PC-9 (cell line): Measurements from ENCODE around the gene GNG8. TPM values are rescaled to one million over a fixed set of nuclear protein-coding genes. Genes with fewer than 3 reads are reported as not detected.
A peak's percentile ranks its signal among the peaks of the same experiment; 100 is the strongest.

Experiments used
- Bru-seq: library from RNA; stranded (reverse); fragments of 400-500 nt; gene quantifications from one replicate; lab custom pipeline; 2021; lab: Mats Ljungman, UMichigan
- BruChase-seq, 2 experiments: library from RNA; stranded (reverse); fragments of 400-500 nt; gene quantifications; one replicate each; lab custom pipeline; 2021; lab: Mats Ljungman, UMichigan
- BruUV-seq: library from RNA; stranded (reverse); fragments of 400-500 nt; replicated peaks from 2 replicates; lab custom pipeline; 2021; lab: Mats Ljungman, UMichigan
- CTCF ChIA-PET: fragments of 300-600 bp; sonication (Branson Sonifier 250); formaldehyde crosslinking; loops from one replicate; lab custom pipeline; 2022; ENCODE audit warnings: antibody characterized with exemption; lab: Charles Lee
- POLR2A ChIA-PET: fragments of 300-600 bp; sonication (Branson Sonifier 250); formaldehyde crosslinking; loops from one replicate; lab custom pipeline; 2022; ENCODE audit warnings: antibody characterized with exemption; ENCODE audit not compliant: unreplicated experiment; lab: Charles Lee
- DNase-seq, 2 experiments: peaks; one replicate each; pipeline versions ENCODE4 v3.0.0 to v3.0.0-alpha.2; 2015 to 2022; ENCODE audit warnings: mixed read lengths in 1 of 2
- H2AFZ ChIP-seq: fragments of 200-600 bp; sonication (generic); 2 replicates; pipeline ENCODE4 v1.8.1; 2017; ENCODE audit warnings: antibody characterized with exemption
- H3F3A ChIP-seq: fragments of 200-600 bp; sonication (generic); 2 replicates; pipeline ENCODE4 v1.8.1; 2017; ENCODE audit warnings: antibody characterized with exemption, mild to moderate bottlenecking, low read depth; ENCODE audit not compliant: insufficient read depth
- H3K27ac ChIP-seq: fragments of 200-600 bp; sonication (generic); 2 replicates; pipeline ENCODE4 v1.6.1; 2016; ENCODE audit warnings: mixed run types
- H3K27me3 ChIP-seq: fragments of 200-600 bp; sonication (generic); 2 replicates; pipeline ENCODE4 v1.6.1; 2016; ENCODE audit warnings: low read depth, mixed run types; ENCODE audit not compliant: insufficient read depth
- H3K36me3 ChIP-seq: fragments of 200-600 bp; sonication (generic); 2 replicates; pipeline ENCODE4 v1.6.1; 2016; ENCODE audit warnings: low read depth, mixed run types
- H3K4me1 ChIP-seq: fragments of 200-600 bp; sonication (generic); replicated peaks from 2 replicates; pipeline ENCODE4 v1.6.1; 2016; ENCODE audit warnings: mixed run types; ENCODE audit not compliant: insufficient read depth
- H3K4me2 ChIP-seq: fragments of 200-600 bp; sonication (generic); 2 replicates; pipeline ENCODE4 v1.6.1; 2017; ENCODE audit warnings: mixed run types
- H3K4me3 ChIP-seq: fragments of 200-600 bp; sonication (generic); 2 replicates; pipeline ENCODE4 v1.6.1; 2016; ENCODE audit warnings: mixed run types
- H3K79me2 ChIP-seq: fragments of 200-600 bp; sonication (generic); 2 replicates; pipeline ENCODE4 v1.6.1; 2017; ENCODE audit warnings: low read depth, mixed run types
- H3K9me2 ChIP-seq: fragments of 200-600 bp; sonication (generic); 2 replicates; pipeline ENCODE4 v1.8.1; 2017; ENCODE audit warnings: mild to moderate bottlenecking; ENCODE audit not compliant: insufficient read depth
- H3K9me3 ChIP-seq: fragments of 200-600 bp; sonication (generic); 2 replicates; pipeline ENCODE4 v1.8.1; 2016; ENCODE audit warnings: low read depth; ENCODE audit not compliant: insufficient read depth
- H4K20me1 ChIP-seq: fragments of 200-600 bp; sonication (generic); 2 replicates; pipeline ENCODE4 v1.8.1; 2017; ENCODE audit not compliant: insufficient read depth
- CTCF ChIP-seq: fragments of 200-600 bp; sonication (generic); conservative IDR thresholded peaks from 2 replicates; pipeline ENCODE4 v1.6.1; 2017; ENCODE audit warnings: mixed run types, antibody characterized with exemption, mild to moderate bottlenecking, moderate library complexity
- EZH2 ChIP-seq: fragments of 200-600 bp; sonication (generic); IDR thresholded peaks from 2 replicates; pipeline ENCODE4 v1.8.0; 2017; ENCODE audit warnings: antibody characterized with exemption, low read depth
- intact Hi-C: fragments of 100-400 bp; cut with micrococcal nuclease; formaldehyde crosslinking; loops from one replicate; pipeline ENCODE4 v1.10.0; 2022; ENCODE audit not compliant: unreplicated experiment
- long read RNA-seq: library from polyadenylated mRNA; stranded (forward); transcript quantifications from one replicate; pipeline ENCODE4 v2.0.0, GENCODE V29; 2022
- total RNA-seq: library from RNA; stranded (reverse); gene quantifications from 2 replicates; pipeline ENCODE4 v1.2.3, GENCODE V29; 2021

Gene GNG8
- not detected in 2 replicates for total RNA-seq
- not detected for Bru-seq, nascent RNA
- not detected for BruChase-seq, experiment 1, labeled RNA remaining after a 2-hour chase
- not detected for BruChase-seq, experiment 2, labeled RNA remaining after a 6-hour chase
- long read RNA-seq = 0 reads

DNA sequence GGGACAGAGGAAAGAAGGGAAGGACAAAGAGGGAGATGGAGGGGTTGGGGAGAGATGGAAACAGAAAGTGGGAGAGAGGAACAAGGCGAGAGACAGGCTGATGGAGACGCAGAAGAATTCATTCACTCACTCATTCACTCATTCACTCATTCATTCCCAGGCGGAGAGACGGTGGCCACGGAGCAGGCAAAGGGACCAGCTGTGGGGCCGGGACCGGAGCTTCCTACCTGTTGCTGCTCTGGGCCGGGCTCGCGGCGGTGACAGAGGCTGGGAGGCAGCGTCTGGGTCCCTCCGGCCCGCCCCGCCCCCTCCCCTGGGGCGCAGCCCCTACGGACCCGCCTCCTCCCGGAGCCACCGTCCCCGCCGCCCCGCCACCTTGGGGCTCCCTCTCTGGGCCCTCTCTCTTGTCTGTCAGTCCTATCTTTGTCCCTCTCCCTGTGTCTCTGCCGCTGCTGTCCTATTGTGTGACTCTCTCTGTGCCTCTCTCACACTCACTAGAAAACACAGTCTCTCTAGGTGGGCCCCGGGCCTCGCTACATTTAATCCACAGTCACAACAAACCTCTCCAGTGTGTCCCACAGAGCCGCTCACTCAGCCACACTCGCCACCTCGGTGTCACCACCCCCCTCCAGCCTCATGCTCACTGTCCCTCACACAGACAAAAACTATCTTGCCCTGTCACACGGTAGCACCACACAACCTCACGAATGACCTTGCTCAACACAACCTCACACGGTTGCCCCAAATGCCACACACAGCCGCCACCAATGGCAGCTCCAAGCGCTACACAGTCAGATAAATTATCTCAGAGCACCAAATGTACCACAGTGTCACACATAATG is at the start of gene GNG8:
TSS of gene GNG8 (minus strand) at position 283 of the 842 bp plus-strand sequence. CDS start 1,520 bp downstream, outside the sequence.
- no peaks in the 10 kb centered on the region for H3K36me3 ChIP-seq
- H4K20me1 ChIP-seq = no peaks in the 10 kb centered on the region
- POLR2A ChIA-PET = interaction anchor here (0.7 kb wide), 1 partner anchor 399 kb away, joined by 13 read pairs; no protein-coding TSS in a partner anchor
- intact Hi-C loops = no loop called here
- BruUV-seq = no TSS peak
- peaks cover 75% of the 10 kb centered on the region for H3K27me3 ChIP-seq
- H3K9me3 ChIP-seq = no peaks in the 10 kb centered on the region
- no peak within 1 kb of the TSS for H3K4me3 ChIP-seq
- H3K79me2 ChIP-seq = no peaks in the 10 kb centered on the region
- H3K9me2 ChIP-seq = no peaks in the 10 kb centered on the region
- no peak within 1 kb of the TSS for H3K4me2 ChIP-seq
- no peak within 1 kb of the TSS for H2AFZ ChIP-seq
- H3K4me1 ChIP-seq = peaks cover 21% of the 10 kb centered on the region
- no peak for DNase-seq
- H3K27ac ChIP-seq = no peak within 1 kb of the TSS
- no peak for TF ChIP-seq CTCF
- TF ChIP-seq EZH2 = no peak
- peaks cover 9% of the 10 kb centered on the region; the same call in 1 of the 2 replicates for H3F3A ChIP-seq
- CTCF ChIA-PET = no interaction called here

- Histone ChIP-seq H3K36me3 (peaks cover 22% of the 10 kb centered on the region; the same call in 1 of the 2 replicates), H3K4me2 (no peak overlapping the region), H3K9me3 (no peaks in the 10 kb centered on the region), H2AFZ (no peak overlapping the region), H3F3A (peaks cover 6% of the 10 kb centered on the region; the same call in 1 of the 2 replicates), H4K20me1 (no peaks in the 10 kb centered on the region), H3K79me2 (no peaks in the 10 kb centered on the region), H3K9me2 (no peaks in the 10 kb centered on the region), H3K4me3 (no peak overlapping the region), H3K27ac (no peak overlapping the region), H3K27me3 (no peaks in the 10 kb centered on the region), H3K4me1 (no peaks in the 10 kb centered on the region)
- DNase-seq = no peak
- intact Hi-C loops = no loop called here
- no TSS peak for BruUV-seq
- TF ChIP-seq CTCF (no peak), EZH2 (no peak)
- ChIA-PET POLR2A (interaction anchor here (0.5 kb wide), 1 partner anchor 139 kb away, joined by 9 read pairs; no protein-coding TSS in a partner anchor), CTCF (interaction anchor here (0.6 kb wide), 1 partner anchor 732 kb away, joined by 4 read pairs; no protein-coding TSS in a partner anchor)
These were observed 49.2 kb upstream of the GNG8 start for GRCh38 chr19:46685189-46685588.

DNA sequence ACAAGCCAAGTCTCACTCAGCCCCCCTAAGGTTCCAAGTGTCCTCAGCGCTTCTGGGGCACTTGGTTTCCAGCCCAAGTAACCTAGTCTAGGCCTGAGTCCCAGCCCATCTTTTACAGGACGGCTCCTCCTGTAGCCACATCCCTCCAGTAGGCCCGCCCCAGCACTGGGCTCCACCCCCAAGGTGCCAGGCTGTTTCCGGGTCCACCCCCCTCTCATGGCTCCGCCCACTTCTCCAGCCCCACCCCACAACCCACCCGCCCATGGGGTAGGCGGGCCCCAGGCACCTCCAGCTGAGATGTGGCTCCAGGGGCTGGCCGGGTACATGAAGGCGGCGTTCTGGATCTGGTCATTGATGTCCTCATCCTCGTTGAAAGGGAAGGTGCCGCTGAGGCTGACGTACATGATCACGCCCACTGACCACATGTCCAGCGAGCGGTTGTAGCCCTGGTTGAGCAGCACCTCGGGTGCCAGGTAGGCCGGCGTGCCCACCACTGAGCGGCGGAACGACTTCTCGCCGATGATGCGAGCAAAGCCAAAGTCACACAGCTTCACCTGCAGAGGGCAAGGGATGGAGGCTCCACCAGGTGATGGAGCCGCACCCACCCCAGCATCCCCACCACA is 42.2 kb upstream of the GNG8 start:
- no peak overlapping the region for H3K27ac ChIP-seq
- DNase-seq = peak in 1 of 2 experiments; percentile 31
- ChIA-PET CTCF (no interaction called here), POLR2A (no interaction called here)
- no peaks in the 10 kb centered on the region for H3K4me1 ChIP-seq
- H3K27me3 ChIP-seq = no peaks in the 10 kb centered on the region
- no peaks in the 10 kb centered on the region for H3K79me2 ChIP-seq
- BruUV-seq = no TSS peak
- H3F3A ChIP-seq = peaks cover 5% of the 10 kb centered on the region; the same call in 1 of the 2 replicates
- intact Hi-C loops = no loop called here
- H3K36me3 ChIP-seq = peaks cover 33% of the 10 kb centered on the region
- H3K9me3 ChIP-seq = no peaks in the 10 kb centered on the region
- H2AFZ ChIP-seq = no peak overlapping the region
- TF ChIP-seq CTCF = no peak
- TF ChIP-seq EZH2 = no peak
- H3K9me2 ChIP-seq = no peaks in the 10 kb centered on the region
- peaks cover 10% of the 10 kb centered on the region; the same call in 1 of the 2 replicates for H4K20me1 ChIP-seq
- no peak overlapping the region for H3K4me2 ChIP-seq
- no peak overlapping the region for H3K4me3 ChIP-seq
